ENCODE results near the gene CDK19. TPM values are rescaled to one million over a fixed set of nuclear protein-coding genes. Genes with fewer than 3 reads are reported as not detected.
"Not testable (repeated sequence)": the region's sequence is repeated elsewhere in the genome, so short reads cannot be mapped to it uniquely, and the experiment has no call there.

The CDK19 gene
- total RNA-seq, 1 experiment from 2014 or later, result 9.2 TPM

DNA sequence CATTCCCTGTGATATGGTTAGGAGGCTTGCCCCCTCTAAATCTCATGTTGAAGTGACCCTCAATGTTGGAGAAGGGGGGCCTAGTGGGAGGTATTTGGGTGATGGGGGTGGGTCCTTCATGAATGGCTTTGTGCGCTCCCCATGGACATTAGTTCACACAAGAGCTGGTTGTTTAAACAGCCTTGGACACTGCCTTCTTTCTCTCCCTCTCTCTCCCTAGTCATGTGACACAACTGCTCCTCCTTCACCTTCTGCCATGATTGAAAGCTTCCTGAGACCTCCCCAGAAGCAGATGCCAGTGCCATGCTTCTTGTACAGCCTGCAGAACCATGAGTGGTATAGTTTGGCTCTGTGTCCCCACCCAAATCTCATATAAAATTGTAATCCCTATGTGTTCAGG is 221.6 kb downstream of the CDK19 start:
- DNase-seq (ENCODE audit: low read depth, low spot score), result peak; percentile 36
- in situ Hi-C loops (cut with HindIII; ENCODE audit: low pct_unique_long_range_greater_than_20kb, low sequenced_read_pairs), result no loop called here

DNA sequence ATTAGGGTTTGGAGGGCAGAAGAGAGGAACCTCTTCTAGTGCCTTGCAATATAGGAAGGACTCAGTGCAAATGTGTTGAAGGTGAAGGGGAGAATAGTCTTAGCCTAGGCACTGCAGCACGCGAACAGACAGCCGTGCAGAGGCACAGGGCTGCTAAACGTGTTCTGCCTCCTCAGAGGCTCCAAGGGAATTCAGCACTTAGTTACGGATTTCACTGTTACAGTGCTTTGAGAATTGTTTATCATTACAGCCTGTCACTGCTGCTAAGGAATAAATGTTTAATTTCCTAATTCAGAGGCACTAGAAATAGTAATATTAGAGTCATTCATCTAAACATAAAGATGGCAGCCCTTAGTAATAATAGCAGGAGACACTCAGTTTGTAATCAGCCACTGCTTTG is 222.5 kb downstream of the CDK19 start:
- DNase-seq (ENCODE audit: low read depth, low spot score), result no peak
- in situ Hi-C loops (cut with HindIII; ENCODE audit: low pct_unique_long_range_greater_than_20kb, low sequenced_read_pairs), result no loop called here

DNA sequence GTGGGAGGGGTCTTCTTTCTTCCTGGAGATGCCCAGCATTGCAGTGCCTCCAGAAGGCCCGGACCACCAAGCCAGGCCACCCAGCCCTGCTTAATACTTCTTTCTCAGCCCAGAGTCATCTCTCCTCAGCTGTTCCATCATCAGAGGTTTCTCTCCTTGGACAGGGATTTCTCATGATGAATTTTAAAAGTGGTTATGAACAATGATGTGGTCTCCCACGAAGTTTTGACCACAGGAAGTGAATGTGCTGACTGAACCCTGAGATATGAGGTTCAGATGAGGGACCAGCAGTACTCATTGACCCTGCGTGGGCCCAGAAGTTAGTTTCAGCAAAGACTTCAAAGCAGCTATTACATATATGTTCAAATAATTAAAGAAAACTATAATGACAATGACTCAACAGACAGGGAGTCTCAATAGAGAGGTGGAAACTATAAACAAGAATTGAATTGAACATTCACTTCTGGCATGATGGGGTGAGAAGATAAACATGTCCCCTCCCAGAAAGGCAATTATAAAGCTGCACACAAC is 224.4 kb downstream of the CDK19 start:
- no peak for DNase-seq (ENCODE audit: low read depth, low spot score)
- in situ Hi-C loops (cut with HindIII; ENCODE audit: low pct_unique_long_range_greater_than_20kb, low sequenced_read_pairs), result no loop called here

DNA sequence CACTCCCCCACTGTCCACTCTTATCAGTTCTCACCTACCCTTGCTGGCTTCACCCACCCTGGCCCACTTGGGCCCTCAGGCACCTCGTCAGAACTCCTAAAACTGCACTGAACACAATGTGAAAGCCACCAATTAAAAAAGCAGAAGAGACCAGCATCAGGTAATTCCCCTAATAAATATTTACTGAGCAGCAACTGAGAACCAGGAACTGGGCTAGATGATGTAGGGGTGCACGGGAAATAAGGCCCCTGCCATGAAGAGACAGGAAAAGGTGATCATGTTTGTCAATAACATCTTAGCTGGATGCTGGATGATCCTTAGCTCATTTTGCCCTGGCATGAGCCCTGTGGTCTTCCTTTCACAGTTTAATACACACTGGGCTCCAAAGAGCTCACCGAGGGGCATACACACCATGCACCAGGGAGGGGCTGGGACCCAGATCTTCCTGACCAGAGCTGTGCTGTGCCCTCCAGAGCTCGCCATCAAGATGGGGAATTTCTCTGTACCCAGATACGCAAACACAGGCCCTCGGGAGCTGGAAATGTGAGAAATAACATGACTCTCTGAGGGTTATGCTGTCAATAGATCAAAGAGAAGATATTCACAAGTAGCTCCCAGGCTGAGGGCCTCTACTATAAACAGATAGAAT is 225.3 kb downstream of the CDK19 start:
- in situ Hi-C loops (cut with HindIII; ENCODE audit: low pct_unique_long_range_greater_than_20kb, low sequenced_read_pairs), result no loop called here
- no peak for DNase-seq (ENCODE audit: low read depth, low spot score)

DNA sequence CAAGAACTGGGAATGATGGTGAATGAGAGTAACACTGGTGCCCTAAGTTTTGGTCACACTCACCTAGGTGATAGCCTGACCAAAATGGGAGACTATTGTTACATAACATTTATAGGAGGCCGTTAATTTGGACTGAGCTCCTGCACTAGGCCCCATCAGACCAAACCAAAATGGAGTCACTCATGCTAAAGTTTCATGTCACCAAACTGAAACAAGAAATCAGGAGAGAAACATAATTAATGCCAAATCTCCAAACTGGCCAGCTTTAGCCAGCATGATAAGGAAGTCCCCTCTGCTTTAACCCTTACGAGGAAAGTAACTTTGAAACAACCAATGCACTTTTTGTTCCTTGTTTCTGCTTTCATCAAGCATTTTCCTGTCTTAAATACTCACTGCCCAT is 227.9 kb downstream of the CDK19 start:
- in situ Hi-C loops (cut with HindIII; ENCODE audit: low pct_unique_long_range_greater_than_20kb, low sequenced_read_pairs), result no loop called here
- no peak for DNase-seq (ENCODE audit: low read depth, low spot score)

DNA sequence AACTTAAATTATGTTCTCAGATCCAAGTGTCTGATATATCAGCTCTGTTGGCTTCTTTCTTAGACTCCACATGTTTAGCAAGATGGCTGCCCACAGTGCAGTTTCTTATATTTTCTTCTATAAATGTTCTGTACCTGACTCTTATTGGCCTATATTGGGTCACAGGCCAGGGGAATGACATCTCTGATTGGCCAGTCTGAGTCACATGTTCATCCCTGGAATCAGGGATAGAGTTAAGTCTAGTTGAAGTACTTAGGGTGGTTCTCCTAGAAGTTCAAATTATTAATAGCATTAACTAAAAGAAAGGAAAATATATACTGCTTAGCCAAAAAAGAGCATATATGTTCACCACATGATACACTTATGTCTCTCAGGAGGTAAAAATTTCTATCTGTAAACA is 233.6 kb downstream of the CDK19 start:
- DNase-seq (ENCODE audit: low read depth, low spot score), result no peak
- in situ Hi-C loops (cut with HindIII; ENCODE audit: low pct_unique_long_range_greater_than_20kb, low sequenced_read_pairs), result no loop called here

DNA sequence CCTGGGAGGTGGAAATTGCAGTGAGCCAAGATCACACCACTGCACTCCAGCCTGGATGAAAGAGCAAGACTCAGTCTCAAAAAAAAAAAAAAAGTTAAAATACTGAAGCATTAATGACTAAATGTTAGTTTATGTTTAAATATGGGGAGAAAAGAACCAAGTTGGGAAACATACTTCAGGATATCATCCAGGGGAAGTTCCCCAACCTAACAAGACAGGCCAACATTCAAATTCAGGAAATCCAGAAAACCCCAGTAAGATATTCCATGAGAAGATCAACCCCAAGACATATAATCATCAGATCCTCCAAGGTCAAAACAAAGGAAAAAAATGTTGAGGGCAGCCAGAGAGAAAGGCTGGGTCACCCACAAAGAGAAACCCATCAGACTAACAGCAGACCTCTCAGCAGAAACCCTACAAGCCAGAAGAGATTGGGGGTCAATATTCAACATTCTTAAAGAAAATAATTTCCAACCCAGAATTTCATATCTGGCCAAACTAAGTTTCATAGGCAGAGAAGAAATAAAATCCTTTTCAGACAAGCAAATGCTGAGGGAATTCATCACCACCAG is 237.6 kb downstream of the CDK19 start:
- in situ Hi-C loops (cut with HindIII; ENCODE audit: low pct_unique_long_range_greater_than_20kb, low sequenced_read_pairs); DNase-seq (ENCODE audit: low read depth, low spot score): not testable (repeated sequence)

DNA sequence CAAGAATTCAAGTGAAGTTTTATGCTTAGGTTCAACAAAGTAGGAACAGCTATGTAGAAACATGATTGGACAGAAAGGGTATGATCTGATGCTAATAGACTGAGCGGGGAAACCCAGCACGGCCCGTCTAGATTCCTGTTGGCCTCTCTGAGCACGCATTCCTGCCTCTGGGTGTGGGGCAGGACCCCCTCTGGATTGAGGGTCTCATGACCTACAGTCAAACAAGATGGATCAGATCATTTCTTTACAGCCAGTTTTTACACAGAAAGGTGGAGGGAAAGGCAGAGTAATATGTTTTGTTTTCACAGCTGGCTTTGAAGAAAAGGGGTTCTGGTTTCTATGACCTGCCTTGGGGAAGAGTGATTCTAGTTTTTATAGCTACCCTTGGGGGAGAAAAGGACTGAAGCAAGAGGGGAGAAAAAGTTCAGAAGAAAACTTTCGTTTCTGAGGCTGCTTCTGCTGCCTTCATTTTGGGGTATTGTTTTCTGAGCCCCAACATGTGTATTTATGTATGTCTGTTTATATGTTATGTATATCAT is 239.3 kb downstream of the CDK19 start:
- DNase-seq (ENCODE audit: low read depth, low spot score), result no peak

DNA sequence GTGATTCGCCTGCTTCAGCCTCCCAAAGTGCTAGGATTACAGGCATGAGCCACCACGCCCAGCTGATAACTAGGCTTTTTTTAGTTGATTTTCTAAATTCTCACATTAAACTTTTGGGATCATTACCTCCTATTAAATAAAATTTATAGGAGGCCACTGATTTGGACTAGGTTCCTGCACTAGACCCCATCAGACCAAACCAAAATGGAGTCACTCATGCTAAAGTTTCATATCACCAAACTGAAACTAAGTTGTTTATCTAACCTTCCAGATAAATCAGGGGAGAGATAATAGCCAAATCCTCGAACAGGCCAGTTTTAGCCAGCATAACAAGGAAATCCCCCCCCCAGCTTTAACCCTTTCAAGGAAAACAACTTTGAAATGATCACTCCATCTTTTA is 240.5 kb downstream of the CDK19 start:
- in situ Hi-C loops (cut with HindIII; ENCODE audit: low pct_unique_long_range_greater_than_20kb, low sequenced_read_pairs), result no loop called here
- DNase-seq (ENCODE audit: low read depth, low spot score), result no peak

More for the DNA sequence above, 239.3 kb downstream of the CDK19 start:
- in situ Hi-C loops (cut with HindIII; ENCODE audit: low pct_unique_long_range_greater_than_20kb, low sequenced_read_pairs), result no loop called here

DNA sequence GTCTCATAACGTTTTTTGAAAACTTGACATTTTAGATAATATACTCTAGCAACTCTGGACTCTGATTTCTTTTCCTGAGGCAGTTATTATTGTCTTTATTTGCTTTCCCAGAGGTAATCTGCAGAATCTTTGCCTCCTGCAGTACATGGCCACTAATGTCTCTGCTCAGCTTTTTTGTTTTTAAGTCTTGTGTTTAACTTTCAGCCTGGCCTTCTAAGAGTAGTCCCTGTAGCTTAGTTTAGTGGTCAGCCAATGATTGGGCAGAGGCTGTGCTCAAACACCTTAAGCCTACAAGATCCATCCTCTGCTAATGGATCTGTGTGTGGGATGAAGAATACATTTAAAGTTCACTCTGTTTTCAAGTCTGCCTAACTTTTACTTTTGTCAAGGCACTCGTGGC is 241.7 kb downstream of the CDK19 start:
- DNase-seq (ENCODE audit: low read depth, low spot score), result no peak
- in situ Hi-C loops (cut with HindIII; ENCODE audit: low pct_unique_long_range_greater_than_20kb, low sequenced_read_pairs), result no loop called here

DNA sequence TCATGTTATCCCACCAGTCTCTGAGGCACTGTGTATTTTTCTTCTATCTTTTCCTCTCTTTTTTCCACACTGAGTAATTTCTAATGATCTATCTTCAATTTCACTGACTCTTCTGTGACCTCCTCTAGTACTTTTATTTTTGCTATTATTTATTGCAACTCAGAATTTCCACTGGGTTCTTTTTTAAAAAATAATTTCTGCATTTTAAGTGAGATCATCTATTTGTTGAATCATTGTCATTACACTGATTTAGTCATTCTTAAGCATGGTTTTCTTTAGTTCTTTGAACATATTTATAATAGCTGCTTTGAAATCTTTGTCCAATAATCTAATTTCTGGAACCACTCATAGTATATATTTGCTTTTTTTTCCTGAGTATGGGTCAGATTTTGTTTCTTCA is 242.1 kb downstream of the CDK19 start:
- in situ Hi-C loops (cut with HindIII; ENCODE audit: low pct_unique_long_range_greater_than_20kb, low sequenced_read_pairs), result no loop called here
- DNase-seq (ENCODE audit: low read depth, low spot score), result no peak

DNA sequence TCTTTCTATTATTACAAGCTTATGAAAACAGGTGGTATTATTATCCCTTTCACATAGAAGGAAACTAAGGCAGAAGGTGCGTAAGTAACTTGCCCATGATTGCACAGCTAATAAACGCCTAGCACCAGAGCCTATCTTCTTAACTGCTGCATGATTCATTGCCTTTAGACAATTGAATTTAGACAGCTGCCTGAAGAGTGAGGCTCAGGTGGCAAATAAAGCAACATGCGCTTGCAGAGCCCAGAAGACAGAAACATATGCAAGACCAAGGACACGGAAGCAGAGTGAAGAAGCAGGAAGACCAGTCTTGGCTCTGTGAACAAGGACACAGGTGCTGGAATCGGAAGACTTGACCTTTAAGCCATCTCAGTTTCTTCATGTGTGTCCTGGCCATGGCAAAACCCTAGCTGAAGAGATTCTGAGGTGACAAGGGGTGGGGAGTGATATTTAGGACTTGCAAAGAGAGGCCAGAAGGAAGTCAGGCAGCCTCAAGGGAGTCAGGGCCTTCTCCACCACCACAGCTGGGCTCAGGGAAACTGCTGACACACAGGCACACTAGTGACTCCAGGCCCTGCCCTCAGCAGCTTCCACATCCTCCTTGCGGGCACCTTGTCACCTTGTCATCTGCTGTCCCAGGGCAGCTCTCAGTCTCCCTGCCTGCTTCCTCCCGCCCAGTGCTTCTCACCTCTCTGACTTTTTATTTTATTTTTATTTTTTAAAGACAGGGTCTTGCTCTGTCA is 247.1 kb downstream of the CDK19 start:
- no peak for DNase-seq (ENCODE audit: low read depth, low spot score)
- in situ Hi-C loops (cut with HindIII; ENCODE audit: low pct_unique_long_range_greater_than_20kb, low sequenced_read_pairs), result no loop called here

DNA sequence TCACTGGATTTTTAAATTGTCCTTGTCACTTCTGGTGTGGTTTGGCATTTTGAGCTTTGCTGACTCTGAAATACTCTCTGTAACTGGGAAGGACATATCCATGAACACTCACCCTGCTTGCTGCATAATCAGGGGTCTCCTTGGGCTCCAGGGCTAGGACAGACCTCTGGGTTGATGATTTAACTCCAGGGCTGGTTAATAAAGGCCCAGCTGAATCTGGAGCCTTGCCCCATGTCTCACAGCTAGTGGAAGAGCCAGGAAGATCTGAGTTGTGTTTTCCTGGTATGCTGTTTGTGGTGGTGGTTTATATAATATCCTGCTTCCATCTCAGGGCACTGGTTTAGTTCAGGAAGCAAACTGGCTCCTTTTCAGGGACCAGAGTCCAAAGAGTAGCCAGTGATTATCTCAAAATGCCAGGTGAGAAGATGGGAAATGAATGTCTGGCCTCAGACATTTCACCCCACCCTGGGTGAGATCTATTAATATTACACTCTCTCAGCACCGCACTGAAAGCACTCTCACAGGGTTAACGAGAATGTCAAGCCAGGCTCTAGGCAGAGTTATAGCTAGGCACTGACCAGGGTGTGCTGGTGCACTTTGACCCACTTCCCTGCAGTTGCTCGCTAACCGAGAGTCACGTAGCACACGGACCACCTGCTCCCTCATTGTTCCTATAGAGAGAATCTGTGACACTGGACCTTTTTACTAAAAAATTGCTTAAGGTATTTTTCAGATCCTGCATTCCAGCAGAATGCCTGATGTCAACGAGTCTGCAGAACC is 248.7 kb downstream of the CDK19 start:
- in situ Hi-C loops (cut with HindIII; ENCODE audit: low pct_unique_long_range_greater_than_20kb, low sequenced_read_pairs), result no loop called here
- DNase-seq (ENCODE audit: low read depth, low spot score), result no peak

DNA sequence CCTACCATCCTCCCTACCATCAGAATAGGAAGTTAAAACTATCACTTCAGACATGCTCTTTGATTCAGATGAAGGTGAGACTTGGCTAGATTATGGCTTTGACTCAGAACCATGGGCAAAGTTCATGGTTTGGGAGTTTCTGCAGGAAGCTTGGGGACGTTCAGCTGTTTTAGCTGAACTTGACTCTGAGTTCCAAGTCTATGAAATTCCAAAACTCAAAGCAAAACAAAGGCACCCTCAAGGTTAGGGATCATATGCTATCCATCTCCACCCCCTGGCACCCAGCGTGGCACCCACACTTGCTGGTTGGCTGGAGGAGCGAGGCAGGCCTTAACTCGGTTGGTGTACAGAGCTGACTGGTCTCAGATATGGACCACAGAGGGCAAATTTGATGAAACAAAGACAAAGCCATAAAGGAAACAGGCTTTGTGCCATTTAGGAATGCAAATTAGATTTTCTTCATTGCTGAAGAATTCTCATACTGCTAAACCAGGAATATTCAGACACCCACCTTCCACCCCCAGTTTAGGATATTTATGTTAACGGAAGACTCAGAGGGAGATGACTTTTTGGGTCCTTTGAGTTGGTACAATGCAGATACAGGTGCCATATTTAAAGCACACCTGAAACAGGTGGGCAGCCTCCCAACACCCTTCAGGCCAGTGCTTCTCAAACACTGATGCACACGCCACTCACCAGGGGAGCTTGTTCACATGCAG is 250.4 kb downstream of the CDK19 start:
- no peak for DNase-seq (ENCODE audit: low read depth, low spot score)
- in situ Hi-C loops (cut with HindIII; ENCODE audit: low pct_unique_long_range_greater_than_20kb, low sequenced_read_pairs), result no loop called here

DNA sequence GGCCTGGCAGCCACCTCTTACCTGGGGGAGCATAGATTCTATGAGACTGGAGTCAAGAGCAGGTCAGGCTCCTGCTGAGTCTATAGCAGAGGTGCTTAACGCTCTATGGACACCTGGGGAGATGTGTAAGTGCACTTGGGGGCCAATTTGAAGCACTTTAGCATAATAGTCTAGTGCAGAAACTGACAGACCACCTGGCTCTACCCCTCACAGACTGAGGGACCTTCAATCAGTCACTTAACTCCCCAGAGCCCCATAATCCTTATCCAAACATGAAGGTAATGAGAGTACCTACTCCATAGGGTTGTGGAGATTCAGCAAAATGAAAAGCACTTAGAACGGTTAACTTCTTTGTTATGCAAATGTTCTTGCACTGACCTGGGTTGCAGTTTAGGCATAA is 251.6 kb downstream of the CDK19 start:
- in situ Hi-C loops (cut with HindIII; ENCODE audit: low pct_unique_long_range_greater_than_20kb, low sequenced_read_pairs), result no loop called here
- no peak for DNase-seq (ENCODE audit: low read depth, low spot score)

DNA sequence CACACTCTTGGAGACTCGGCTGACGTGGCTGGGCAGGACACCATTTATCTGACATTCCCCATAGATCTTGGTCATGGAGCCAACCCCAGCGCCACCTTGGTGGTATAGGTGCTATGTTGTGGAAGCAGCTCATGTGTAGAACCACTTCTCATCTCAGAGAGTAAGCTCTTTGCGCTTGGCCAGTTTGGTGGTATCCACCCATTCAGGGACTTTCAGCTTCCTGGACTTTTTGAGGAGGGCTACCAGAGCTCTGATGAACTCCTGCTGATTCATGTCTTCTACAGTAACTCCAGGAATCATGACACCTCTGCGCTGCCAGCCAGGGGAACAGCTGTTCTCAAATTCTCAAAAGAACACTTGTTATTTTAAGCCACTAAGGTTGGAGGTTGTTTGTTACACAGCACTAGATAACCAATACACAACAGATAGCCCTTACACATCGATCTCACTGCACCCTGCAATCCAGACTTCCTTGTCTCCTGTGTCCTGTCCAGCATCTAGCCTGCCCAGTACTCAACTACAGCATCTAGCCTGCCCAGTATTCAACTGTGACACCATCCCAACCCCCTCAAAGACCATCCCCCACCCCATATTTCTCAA is 252.9 kb downstream of the CDK19 start:
- in situ Hi-C loops (cut with HindIII; ENCODE audit: low pct_unique_long_range_greater_than_20kb, low sequenced_read_pairs), result no loop called here
- DNase-seq (ENCODE audit: low read depth, low spot score), result no peak

DNA sequence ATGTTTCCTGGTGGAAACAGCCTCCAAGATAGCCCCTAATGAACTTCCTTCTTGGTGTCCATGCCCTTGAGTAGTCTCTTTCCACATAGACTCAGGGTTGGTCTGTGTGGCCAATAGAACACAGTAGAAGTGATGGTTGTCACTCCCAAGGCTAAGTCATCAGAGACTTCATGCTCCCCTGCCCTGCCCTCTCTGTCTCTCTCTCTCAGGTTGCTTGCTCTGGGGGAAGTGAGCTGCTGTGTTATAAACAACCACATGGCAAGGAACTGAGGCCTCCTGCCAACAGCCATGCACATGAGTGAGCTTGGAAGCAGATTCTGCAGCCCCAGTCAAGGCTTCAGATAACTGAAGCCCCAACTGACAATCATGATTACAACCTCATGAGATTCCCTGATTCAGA is 253.6 kb downstream of the CDK19 start:
- in situ Hi-C loops (cut with HindIII; ENCODE audit: low pct_unique_long_range_greater_than_20kb, low sequenced_read_pairs), result no loop called here
- no peak for DNase-seq (ENCODE audit: low read depth, low spot score)

All from SK-MEL-5 (cell line).